NB4 (cell line): ENCODE results near the gene FLOT2.

Experiments used
- CTCF ChIP-seq: IDR thresholded peaks from one replicate; pipeline ENCODE4 v1.5.1; 2012; ENCODE audit warnings: low read depth, low read length
- MAX ChIP-seq: IDR thresholded peaks from 2 replicates; pipeline ENCODE4 v1.6.1; 2011; ENCODE audit warnings: low read depth, low read length
- MYC ChIP-seq: IDR thresholded peaks from 2 replicates; pipeline ENCODE4 v1.6.1; 2011; ENCODE audit warnings: low read depth, low read length
- POLR2A ChIP-seq: IDR thresholded peaks from 2 replicates; pipeline ENCODE4 v1.6.1; 2011; ENCODE audit warnings: mild to moderate bottlenecking; ENCODE audit not compliant: insufficient read length; ENCODE audit errors: extremely low read depth

- TF ChIP-seq POLR2A (peak; percentile 7), CTCF (no peak), MAX (no peak), MYC (no peak)
Observed at GRCh38 chr17:28897769-28898526, 415 bp upstream of the FLOT2 start.
